K562 (cell line): Measurements from ENCODE around the gene ZNF438. TPM values are rescaled to one million over a fixed set of nuclear protein-coding genes. Genes with fewer than 3 reads are reported as not detected.

Experiments
- ATAC-seq: fragments of 200-7000 bp; cut with Tn5 transposase; 3 replicates; pipeline ENCODE4 v1.9.1; 2020; ENCODE audit warnings: moderate library complexity
- BruUV-seq: library from RNA; stranded (reverse); fragments of 400-500 nt; replicated peaks from 2 replicates; lab custom pipeline; 2021; lab: Mats Ljungman, UMichigan
- CTCF ChIA-PET: fragments of 300-600 bp; formaldehyde crosslinking; extraction: SDS; loops from one replicate; lab custom pipeline; 2021; ENCODE audit warnings: low intra/inter-chr PET ratio; lab: Yijun Ruan, JAX
- POLR2A ChIA-PET: fragments of 300-600, 350-650 bp; sonication (Branson Sonifier 250); formaldehyde crosslinking; extraction: SDS; loops from one replicate; lab custom pipeline; 2021; ENCODE audit warnings: antibody characterized with exemption, inconsistent platforms; lab: Yijun Ruan, JAX
- DNase-seq, 4 experiments: peaks; one replicate each; pipeline versions ENCODE4 v3.0.0 to v3.0.0-alpha.2; 2011 to 2018; ENCODE audit warnings: low spot score in 3 of 4, mixed read lengths in 3 of 4; ENCODE audit errors: extremely low read depth in 1 of 4
- FAIRE-seq: peaks from 2 replicates; lab custom pipeline; 2011; peaks lifted over from hg19 to GRCh38; lab: Jason Lieb, UNC
- H2AFZ ChIP-seq: 2 replicates; pipeline ENCODE4 v1.6.0; 2011; ENCODE audit warnings: low read depth, low read length, control low read depth, inconsistent platforms
- H3K27ac ChIP-seq: fragments of 200-600 bp; 3 replicates; pipeline ENCODE4 v1.8.0; 2011; ENCODE audit warnings: low read depth, mild to moderate bottlenecking, control low read depth, inconsistent platforms, low read length, moderate library complexity, mixed read lengths; ENCODE audit errors: extremely low read depth
- H3K27me3 ChIP-seq, 2 experiments: fragments of 300-600 bp in 1 of 2; 2 replicates in 1 of 2; 3 replicates in 1 of 2; pipeline versions ENCODE4 v1.6.0 to v1.8.0; 2011; ENCODE audit warnings: inconsistent platforms in 2 of 2, low read length in 2 of 2, mild to moderate bottlenecking in 1 of 2, mixed read lengths in 1 of 2, moderate library complexity in 1 of 2; ENCODE audit not compliant: control insufficient read depth in 2 of 2, insufficient read depth in 2 of 2
- H3K36me3 ChIP-seq: fragments of 300-600 bp; 3 replicates; pipeline ENCODE4 v1.8.0; 2011; ENCODE audit warnings: mild to moderate bottlenecking, low read length, inconsistent platforms; ENCODE audit not compliant: control insufficient read depth, insufficient read depth
- H3K4me1 ChIP-seq, 2 experiments: fragments of 200-600 bp in 1 of 2; replicated peaks in 1 of 2; 2 replicates in 1 of 2; 3 replicates in 1 of 2; pipeline versions ENCODE4 v1.5.1 to v1.8.0; 2011; ENCODE audit warnings: inconsistent platforms in 2 of 2, low read length in 2 of 2, mild to moderate bottlenecking in 1 of 2, mixed read lengths in 1 of 2, moderate library complexity in 1 of 2; ENCODE audit not compliant: control insufficient read depth in 2 of 2, insufficient read depth in 2 of 2
- H3K4me2 ChIP-seq: 2 replicates; pipeline ENCODE4 v1.6.1; 2011; ENCODE audit warnings: low read length, control low read depth, inconsistent platforms, mixed read lengths; ENCODE audit not compliant: insufficient read depth
- H3K4me3 ChIP-seq: fragments of 200-600 bp; sonication (generic), shearing (Covaris generic); 2 replicates; pipeline ENCODE4 v1.5.1; 2016; ENCODE audit warnings: control low read depth, inconsistent platforms
- H3K79me2 ChIP-seq: fragments of 200-600 bp; 3 replicates; pipeline ENCODE4 v1.8.0; 2011; ENCODE audit warnings: low read length, inconsistent platforms; ENCODE audit not compliant: control insufficient read depth, insufficient read depth
- H3K9ac ChIP-seq, 2 experiments: 2 replicates each; pipeline versions ENCODE4 v1.6.0 to v1.6.1; 2011; ENCODE audit warnings: low read depth in 2 of 2, low read length in 2 of 2, control low read depth in 1 of 2, inconsistent platforms in 1 of 2, mild to moderate bottlenecking in 1 of 2, mixed read lengths in 1 of 2; ENCODE audit not compliant: insufficient read depth in 1 of 2
- H3K9me1 ChIP-seq: one replicate; pipeline ENCODE4 v1.6.0; 2011; ENCODE audit warnings: inconsistent platforms, mild to moderate bottlenecking, low read length, moderate library complexity; ENCODE audit not compliant: control insufficient read depth, insufficient read depth
- H3K9me3 ChIP-seq: replicated peaks from 2 replicates; pipeline ENCODE4 v1.5.1; 2011; ENCODE audit warnings: low read depth, low read length, inconsistent platforms; ENCODE audit not compliant: control insufficient read depth, insufficient read depth
- H4K20me1 ChIP-seq: replicated peaks from 2 replicates; pipeline ENCODE4 v1.6.1; 2011; ENCODE audit warnings: low read length, inconsistent platforms, mixed read lengths; ENCODE audit not compliant: control insufficient read depth, insufficient read depth
- FOS ChIP-seq: IDR thresholded peaks from 3 replicates; pipeline ENCODE4 v1.6.1; 2011; ENCODE audit not compliant: insufficient read length; ENCODE audit errors: extremely low read depth
- FOXM1 ChIP-seq, 2 experiments: fragments of 450-650 bp in 1 of 2; sonication (generic) in 1 of 2; formaldehyde crosslinking in 1 of 2; IDR thresholded peaks; 2 replicates each; pipeline versions ENCODE4 v1.6.1 to v1.9.0; 2017 to 2022; ENCODE audit warnings: low read depth in 2 of 2, mild to moderate bottlenecking in 2 of 2, missing genetic modification reagents in 1 of 2, moderate library complexity in 1 of 2
- POLR2B ChIP-seq: fragments of 450-650 bp; IDR thresholded peaks from 2 replicates; pipeline ENCODE4 v1.6.1; 2018; ENCODE audit warnings: low read depth; ENCODE audit not compliant: partially characterized antibody
- SIRT6 ChIP-seq: IDR thresholded peaks from one replicate; pipeline ENCODE4 v1.6.1; 2012; ENCODE audit warnings: low read depth, mild to moderate bottlenecking, control low read depth, inconsistent platforms, low read length, moderate library complexity
- THRAP3 ChIP-seq: fragments of 450-650 bp; IDR thresholded peaks from 2 replicates; pipeline ENCODE4 v1.6.1; 2016; ENCODE audit warnings: mild to moderate bottlenecking, inconsistent platforms, borderline replicate concordance
- TSC22D4 ChIP-seq: fragments of 450-650 bp; IDR thresholded peaks from 2 replicates; pipeline ENCODE4 v1.6.1; 2016; ENCODE audit warnings: missing genetic modification characterization, missing biosample characterization, control low read depth
- ZFP1 ChIP-seq: fragments of 450-650 bp; formaldehyde crosslinking; IDR thresholded peaks from 2 replicates; pipeline ENCODE4 v1.4.0; 2020; ENCODE audit warnings: mild to moderate bottlenecking, mixed read lengths
- WGBS: fragments of 100-300 bp; shearing (Covaris generic); methylation state at CpG from one replicate; pipeline ENCODE4 v1.1.6; 2016; ENCODE audit warnings: low coverage, mixed read lengths; ENCODE audit not compliant: insufficient coverage; ENCODE audit errors: missing lambda C conversion rate; 5-methylcytosine and 5-hydroxymethylcytosine counted together
- in situ Hi-C: fragments of 300-500 bp; cut with MboI; formaldehyde crosslinking; loops from 4 replicates; pipeline ENCODE4 v1.15.0; 2018; ENCODE audit warnings: inconsistent platforms, mixed read lengths
- intact Hi-C: fragments of 100-400 bp; cut with micrococcal nuclease; formaldehyde crosslinking; loops from 2 replicates; pipeline ENCODE4 v1.14.2; 2022
- polyA plus RNA-seq, 8 experiments: library from polyadenylated mRNA; depleted of rRNA in 4 of 8; stranded (reverse) in 5 of 8; unstranded in 3 of 8; fragments of >200 nt; fragmentation: Nextera tagmentation in 2 of 8; fragmentation: Illumina TruSeq in 1 of 8; extraction: Ambion mirVana in 2 of 8; extraction: Trizol in 1 of 8; gene quantifications; 2 replicates each; pipeline versions ENCODE4 v1.2.1 to v1.2.3, GENCODE V29; 2011 to 2014; ENCODE audit warnings: inconsistent platforms in 1 of 8, missing spikeins in 1 of 8
- total RNA-seq, 7 experiments: library from RNA; depleted of rRNA in 6 of 7; stranded (reverse); fragments of >200 nt in 6 of 7; fragmentation: Illumina TruSeq in 2 of 7; extraction: Trizol in 2 of 7; gene quantifications; 2 replicates each; pipeline versions ENCODE4 v1.2.1 to v1.2.3, GENCODE V29; 2011 to 2021; ENCODE audit warnings: low replicate concordance in 1 of 7
- TF ChIP-seq, protein P1 (sequence below): fragments of 250-450 bp; sonication (Bioruptor Pico); IDR thresholded peaks from 2 replicates; pipeline ENCODE4 v1.4.0; 2020; ENCODE audit warnings: mild to moderate bottlenecking, moderate library complexity
- TF ChIP-seq, protein P2 (sequence below), 2 experiments: fragments of 200-800 bp in 1 of 2; sonication (Bioruptor generic) in 1 of 2; sonication (generic) in 1 of 2; formaldehyde crosslinking in 1 of 2; IDR thresholded peaks in 1 of 2; conservative IDR thresholded peaks in 1 of 2; 2 replicates each; pipeline versions ENCODE4 v1.5.0 to v1.6.1; 2016 to 2020; ENCODE audit warnings: missing compliant biosample characterization in 1 of 2, missing genetic modification characterization in 1 of 2, missing genetic modification reagents in 1 of 2
- TF ChIP-seq, protein P3 (sequence below): fragments of 450-650 bp; formaldehyde crosslinking; IDR thresholded peaks from 2 replicates; pipeline ENCODE4 v1.4.0; 2022; ENCODE audit warnings: missing genetic modification characterization
- TF ChIP-seq, protein P4 (sequence below): sonication (generic); formaldehyde crosslinking; IDR thresholded peaks from 2 replicates; pipeline ENCODE4 v1.9.0; 2022; ENCODE audit warnings: mild to moderate bottlenecking, missing genetic modification reagents

Gene ZNF438
- total and polyA plus RNA-seq, 9 of the 15 experiments (the other 6 are each of a cell fraction or from before 2014, with no cell fraction given): 0.45 to 1.5 (median 0.91) TPM

DNA sequence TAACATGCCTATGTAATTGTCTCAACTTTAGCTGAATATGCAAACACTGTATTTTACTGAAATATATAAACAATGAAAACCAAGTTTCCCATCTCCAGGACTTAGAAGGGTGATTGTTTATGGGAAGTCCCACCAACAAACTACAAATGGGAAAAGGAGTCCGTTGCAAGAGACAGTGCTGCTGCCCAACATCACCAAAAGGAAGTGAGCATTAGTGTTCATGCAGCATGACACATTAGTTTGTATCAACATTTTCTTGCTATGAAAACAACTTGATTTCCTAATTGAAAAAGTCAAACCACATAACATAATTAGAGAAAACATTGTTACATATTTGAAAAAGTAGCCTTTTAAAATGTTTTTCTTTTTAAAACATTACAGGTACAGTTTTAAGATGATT, 138.5 kb downstream of the ZNF438 start:
- H3K36me3 ChIP-seq: no peaks in the 10 kb centered on the region
- DNase-seq: no peak
- ChIA-PET POLR2A (no interaction called here), CTCF (no interaction called here)
- ATAC-seq: no peak
- H3K9me1 ChIP-seq: no peaks in the 10 kb centered on the region
- 0% methylated on average over 1 of the region's 1 CpG for WGBS
- H2AFZ ChIP-seq: no peak overlapping the region
- no peaks in the 10 kb centered on the region for H3K9me3 ChIP-seq
- in situ Hi-C loops: no loop called here
- H3K27ac ChIP-seq: no peak overlapping the region
- H3K4me3 ChIP-seq: no peak overlapping the region
- H3K4me1 ChIP-seq: no peaks in the 10 kb centered on the region
- H3K27me3 ChIP-seq: no peaks in the 10 kb centered on the region
- no peak for FAIRE-seq
- H3K79me2 ChIP-seq: no peaks in the 10 kb centered on the region
- no TSS peak for BruUV-seq
- TF ChIP-seq ZFP1 (CRISPR knock-in tag) (no peak), POLR2B (no peak), FOXM1 (IDR thresholded peaks at IDR 0.05; ENCODE audit: low read depth) (no peak), FOXM1 (CRISPR knock-in tag; IDR thresholded peaks at IDR 0.05; ENCODE audit: low read depth) (no peak), THRAP3 (no peak), FOS (no peak), SIRT6 (no peak), TSC22D4 (tag) (no peak)
- TF ChIP-seq, protein P1, sequence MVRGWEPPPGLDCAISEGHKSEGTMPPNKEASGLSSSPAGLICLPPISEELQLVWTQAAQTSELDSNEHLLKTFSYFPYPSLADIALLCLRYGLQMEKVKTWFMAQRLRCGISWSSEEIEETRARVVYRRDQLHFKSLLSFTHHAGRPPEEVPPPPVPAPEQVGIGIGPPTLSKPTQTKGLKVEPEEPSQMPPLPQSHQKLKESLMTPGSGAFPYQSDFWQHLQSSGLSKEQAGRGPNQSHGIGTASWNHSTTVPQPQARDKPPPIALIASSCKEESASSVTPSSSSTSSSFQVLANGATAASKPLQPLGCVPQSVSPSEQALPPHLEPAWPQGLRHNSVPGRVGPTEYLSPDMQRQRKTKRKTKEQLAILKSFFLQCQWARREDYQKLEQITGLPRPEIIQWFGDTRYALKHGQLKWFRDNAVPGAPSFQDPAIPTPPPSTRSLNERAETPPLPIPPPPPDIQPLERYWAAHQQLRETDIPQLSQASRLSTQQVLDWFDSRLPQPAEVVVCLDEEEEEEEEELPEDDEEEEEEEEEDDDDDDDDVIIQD (CRISPR knock-in tag): no peak
- TF ChIP-seq, protein P2, sequence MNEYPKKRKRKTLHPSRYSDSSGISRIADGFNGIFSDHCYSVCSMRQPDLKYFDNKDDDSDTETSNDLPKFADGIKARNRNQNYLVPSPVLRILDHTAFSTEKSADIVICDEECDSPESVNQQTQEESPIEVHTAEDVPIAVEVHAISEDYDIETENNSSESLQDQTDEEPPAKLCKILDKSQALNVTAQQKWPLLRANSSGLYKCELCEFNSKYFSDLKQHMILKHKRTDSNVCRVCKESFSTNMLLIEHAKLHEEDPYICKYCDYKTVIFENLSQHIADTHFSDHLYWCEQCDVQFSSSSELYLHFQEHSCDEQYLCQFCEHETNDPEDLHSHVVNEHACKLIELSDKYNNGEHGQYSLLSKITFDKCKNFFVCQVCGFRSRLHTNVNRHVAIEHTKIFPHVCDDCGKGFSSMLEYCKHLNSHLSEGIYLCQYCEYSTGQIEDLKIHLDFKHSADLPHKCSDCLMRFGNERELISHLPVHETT (CRISPR knock-in tag; conservative IDR thresholded peaks at IDR 0.05 in 1 of 2, IDR thresholded peaks at IDR 0.05 in 1 of 2): no peak
- TF ChIP-seq, protein P3, sequence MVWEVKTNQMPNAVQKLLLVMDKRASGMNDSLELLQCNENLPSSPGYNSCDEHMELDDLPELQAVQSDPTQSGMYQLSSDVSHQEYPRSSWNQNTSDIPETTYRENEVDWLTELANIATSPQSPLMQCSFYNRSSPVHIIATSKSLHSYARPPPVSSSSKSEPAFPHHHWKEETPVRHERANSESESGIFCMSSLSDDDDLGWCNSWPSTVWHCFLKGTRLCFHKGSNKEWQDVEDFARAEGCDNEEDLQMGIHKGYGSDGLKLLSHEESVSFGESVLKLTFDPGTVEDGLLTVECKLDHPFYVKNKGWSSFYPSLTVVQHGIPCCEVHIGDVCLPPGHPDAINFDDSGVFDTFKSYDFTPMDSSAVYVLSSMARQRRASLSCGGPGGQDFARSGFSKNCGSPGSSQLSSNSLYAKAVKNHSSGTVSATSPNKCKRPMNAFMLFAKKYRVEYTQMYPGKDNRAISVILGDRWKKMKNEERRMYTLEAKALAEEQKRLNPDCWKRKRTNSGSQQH (CRISPR knock-in tag): no peak
- TF ChIP-seq, protein P4, sequence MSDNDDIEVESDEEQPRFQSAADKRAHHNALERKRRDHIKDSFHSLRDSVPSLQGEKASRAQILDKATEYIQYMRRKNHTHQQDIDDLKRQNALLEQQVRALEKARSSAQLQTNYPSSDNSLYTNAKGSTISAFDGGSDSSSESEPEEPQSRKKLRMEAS (CRISPR knock-in tag): no peak
- TF ChIP-seq, all 486 proteins: peak for 0
- no peak overlapping the region for H3K4me2 ChIP-seq
- H3K9ac ChIP-seq: no peak overlapping the region
- no peaks in the 10 kb centered on the region for H4K20me1 ChIP-seq
- intact Hi-C loops: no loop called here
